SK-N-SH treated with all-trans-retinoic acid at 6 μM for 48 hours (cell line): Measurements from ENCODE around the gene IGFBP7.

Experiments
- CREB5 ChIP-seq: fragments of 250-450 bp; sonication (Bioruptor Pico); IDR thresholded peaks from 2 replicates; pipeline ENCODE4 v1.5.1; 2020; ENCODE audit warnings: low read depth, mild to moderate bottlenecking, moderate library complexity
- ESRRG ChIP-seq: fragments of 250-450 bp; sonication (Bioruptor Pico); IDR thresholded peaks from 2 replicates; pipeline ENCODE4 v1.6.1; 2021; ENCODE audit warnings: mild to moderate bottlenecking
- ISL1 ChIP-seq: fragments of 250-450 bp; sonication (Bioruptor Pico); IDR thresholded peaks from 2 replicates; pipeline ENCODE4 v2.1.2; 2022; ENCODE audit warnings: mild to moderate bottlenecking, moderate library complexity
- PATZ1 ChIP-seq: fragments of 250-450 bp; sonication (Bioruptor Pico); IDR thresholded peaks from 2 replicates; pipeline ENCODE4 v1.8.0; 2020; ENCODE audit warnings: mild to moderate bottlenecking, moderate library complexity, borderline replicate concordance
- POU6F1 ChIP-seq: fragments of 250-450 bp; sonication (Bioruptor Pico); IDR thresholded peaks from 2 replicates; pipeline ENCODE4 v1.8.0; 2021; ENCODE audit warnings: low read depth, mild to moderate bottlenecking, moderate library complexity, borderline replicate concordance
- RARB ChIP-seq: fragments of 250-450 bp; sonication (Bioruptor Pico); IDR thresholded peaks from 2 replicates; pipeline ENCODE4 v1.8.0; 2021; ENCODE audit warnings: mild to moderate bottlenecking, moderate library complexity
- SNAI2 ChIP-seq: fragments of 250-450 bp; sonication (Bioruptor Pico); IDR thresholded peaks from 2 replicates; pipeline ENCODE4 v1.5.0; 2020; ENCODE audit warnings: mild to moderate bottlenecking, moderate library complexity
- TSHZ2 ChIP-seq: fragments of 250-450 bp; sonication (Bioruptor Pico); IDR thresholded peaks from 2 replicates; pipeline ENCODE4 v1.5.0; 2020; ENCODE audit warnings: mild to moderate bottlenecking, moderate library complexity
- ZC3H10 ChIP-seq: fragments of 250-450 bp; sonication (Bioruptor Pico); IDR thresholded peaks from 2 replicates; pipeline ENCODE4 v1.5.1; 2021; ENCODE audit warnings: mild to moderate bottlenecking, moderate library complexity
- ZFP3 ChIP-seq: fragments of 250-450 bp; sonication (Bioruptor Pico); IDR thresholded peaks from 2 replicates; pipeline ENCODE4 v1.5.0; 2020; ENCODE audit warnings: mild to moderate bottlenecking, moderate library complexity
- ZFP30 ChIP-seq: fragments of 450-650 bp; formaldehyde crosslinking; IDR thresholded peaks from 2 replicates; pipeline ENCODE4 v1.5.0; 2022; ENCODE audit warnings: mild to moderate bottlenecking, moderate library complexity

DNA sequence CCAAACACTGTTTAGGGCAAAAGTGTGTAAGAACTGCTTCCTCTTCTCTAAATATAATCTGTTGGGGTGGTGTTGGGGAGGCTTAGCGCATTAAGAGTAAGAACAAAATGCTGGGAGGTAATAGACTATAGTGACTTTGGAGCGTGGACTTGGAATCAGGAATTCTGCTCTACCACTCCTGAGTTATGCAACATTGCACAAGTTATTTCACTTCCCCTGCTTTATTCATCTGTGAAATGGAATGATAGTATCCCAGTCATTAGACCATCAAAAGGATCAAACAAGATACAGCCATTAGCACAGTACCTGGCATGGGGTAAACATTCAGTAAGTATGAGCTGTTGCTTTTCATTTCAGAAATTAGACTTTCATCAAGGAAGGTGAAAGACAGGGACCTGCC is 58.7 kb downstream of the IGFBP7 start:
- no peak for TF ChIP-seq POU6F1 (CRISPR knock-in tag)
- no peak for TF ChIP-seq SNAI2 (CRISPR knock-in tag)
- TF ChIP-seq ESRRG (CRISPR knock-in tag), result no peak
- no peak for TF ChIP-seq TSHZ2 (CRISPR knock-in tag)
- no peak for TF ChIP-seq RARB (CRISPR knock-in tag)
- TF ChIP-seq ZFP30 (CRISPR knock-in tag), result no peak
- no peak for TF ChIP-seq ZFP3 (CRISPR knock-in tag)
- no peak for TF ChIP-seq PATZ1
- no peak for TF ChIP-seq CREB5
- no peak for TF ChIP-seq ISL1 (CRISPR knock-in tag)
- TF ChIP-seq ZC3H10 (CRISPR knock-in tag), result no peak
